GM12892 (cell line): ENCODE data around the gene MMP11.

ENCODE experiments used
- POLR2A ChIP-seq: IDR thresholded peaks from 2 replicates; pipeline ENCODE4 v1.6.1; 2011; ENCODE audit warnings: low read depth, low read length, control low read depth
- POLR2AphosphoS5 ChIP-seq: IDR thresholded peaks from 2 replicates; pipeline ENCODE4 v1.6.1; 2011; ENCODE audit warnings: low read depth, low read length, control low read depth

DNA sequence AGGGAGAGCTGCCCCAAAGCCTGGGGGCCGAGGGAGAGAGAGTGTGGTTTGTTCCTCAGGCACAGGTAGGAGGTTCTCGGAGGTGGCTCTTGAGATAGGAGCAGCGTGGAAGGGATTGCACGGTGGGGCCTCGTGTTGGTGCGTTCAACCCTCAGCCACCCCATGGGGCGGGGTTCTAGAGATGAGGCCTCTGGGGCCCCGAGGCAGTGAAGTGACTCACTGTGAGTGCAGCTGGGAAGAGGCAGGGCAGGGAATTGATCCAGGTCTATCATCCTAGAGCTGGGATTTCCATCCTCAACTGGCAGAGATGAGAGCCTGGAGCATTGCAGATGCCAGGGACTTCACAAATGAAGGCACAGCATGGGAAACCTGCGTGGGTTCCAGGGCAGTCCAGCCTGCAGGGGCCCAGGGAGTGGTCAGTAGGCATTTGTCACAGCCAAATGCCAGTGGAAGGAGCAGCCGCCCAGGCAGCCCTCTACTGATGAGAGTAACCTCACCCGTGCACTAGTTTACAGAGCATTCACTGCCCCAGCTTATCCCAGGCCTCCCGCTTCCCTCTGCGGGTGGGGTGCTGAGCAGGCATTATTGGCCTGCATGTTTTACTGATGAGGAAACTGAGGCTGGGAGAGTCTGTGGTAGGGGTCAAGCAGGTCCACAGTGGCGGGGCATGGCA lies 9.0 kb downstream of the MMP11 start:
- TF ChIP-seq POLR2AphosphoS5 = no peak
- TF ChIP-seq POLR2A = no peak
